ENCODE data around the gene CRYGD. TPM values are rescaled to one million over a fixed set of nuclear protein-coding genes. Genes with fewer than 3 reads are reported as not detected.

Gene CRYGD
- total and polyA plus RNA-seq, 2 of the 13 experiments (the other 11 are each of a cell fraction or from before 2014, with no cell fraction given) = not detected

DNA sequence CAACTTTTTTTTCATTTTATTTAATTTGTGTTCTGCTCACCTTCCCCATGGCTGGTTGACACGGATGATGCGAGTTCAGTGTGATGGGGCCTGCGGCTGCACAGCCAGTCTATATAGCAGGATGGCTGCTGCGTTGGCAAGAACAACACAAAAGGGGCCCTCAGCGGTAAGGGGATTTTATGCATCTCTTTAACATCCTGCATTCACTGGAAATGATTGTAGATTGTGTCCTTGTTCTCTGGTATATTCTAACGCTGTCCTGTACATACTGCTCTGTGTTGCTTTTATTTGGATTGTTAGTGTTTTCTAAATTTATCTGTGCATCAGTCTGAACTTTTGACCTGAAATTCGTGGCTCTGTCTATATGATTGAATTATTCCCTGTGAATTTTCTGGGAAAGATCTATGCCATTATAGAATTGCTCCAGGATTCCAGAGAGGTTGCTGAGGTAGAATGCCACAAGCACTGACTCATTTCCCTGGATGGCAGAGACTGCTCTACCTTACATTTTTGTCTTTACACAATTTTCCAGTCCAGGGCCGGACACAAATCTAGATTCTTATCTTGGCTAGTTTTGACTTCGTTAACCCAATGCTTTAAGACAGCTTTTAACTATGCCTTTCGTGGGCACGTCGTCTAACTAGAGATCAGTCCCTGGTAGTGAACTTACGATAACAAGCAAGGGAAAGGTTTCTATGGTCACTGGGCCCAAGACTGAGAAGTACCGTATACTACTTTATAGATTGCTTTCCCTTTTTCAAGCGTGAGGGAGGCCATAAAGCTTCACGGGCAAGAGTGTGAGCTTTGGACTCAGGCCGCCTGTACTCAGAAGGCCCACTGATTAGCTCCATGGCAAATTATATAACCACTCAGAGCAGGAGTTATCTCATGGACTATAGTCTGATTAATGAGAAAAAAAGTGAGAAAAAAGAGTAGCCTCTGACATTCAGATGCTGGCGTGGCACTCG lies 5.7 kb upstream of the CRYGD start, which contains the start of gene CRYGC (continued):
- no peak for TF ChIP-seq ZNF121 (CRISPR knock-in tag; IDR thresholded peaks at IDR 0.05)
- TF ChIP-seq, protein P1, sequence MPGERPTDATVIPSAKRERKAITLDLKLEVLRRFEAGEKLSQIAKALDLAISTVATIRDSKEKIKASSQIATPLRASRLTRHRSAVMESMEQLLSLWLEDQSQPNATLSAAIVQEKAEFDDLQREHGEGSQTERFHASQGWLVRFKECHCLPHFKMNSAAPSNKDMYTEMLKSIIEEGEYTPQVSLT (CRISPR knock-in tag; IDR thresholded peaks at IDR 0.05; ENCODE audit: borderline replicate concordance, low read depth) = no peak
- TF ChIP-seq ZNF180 (CRISPR knock-in tag; IDR thresholded peaks at IDR 0.05; ENCODE audit: borderline replicate concordance, low read depth) = no peak
- TF ChIP-seq, protein P2, sequence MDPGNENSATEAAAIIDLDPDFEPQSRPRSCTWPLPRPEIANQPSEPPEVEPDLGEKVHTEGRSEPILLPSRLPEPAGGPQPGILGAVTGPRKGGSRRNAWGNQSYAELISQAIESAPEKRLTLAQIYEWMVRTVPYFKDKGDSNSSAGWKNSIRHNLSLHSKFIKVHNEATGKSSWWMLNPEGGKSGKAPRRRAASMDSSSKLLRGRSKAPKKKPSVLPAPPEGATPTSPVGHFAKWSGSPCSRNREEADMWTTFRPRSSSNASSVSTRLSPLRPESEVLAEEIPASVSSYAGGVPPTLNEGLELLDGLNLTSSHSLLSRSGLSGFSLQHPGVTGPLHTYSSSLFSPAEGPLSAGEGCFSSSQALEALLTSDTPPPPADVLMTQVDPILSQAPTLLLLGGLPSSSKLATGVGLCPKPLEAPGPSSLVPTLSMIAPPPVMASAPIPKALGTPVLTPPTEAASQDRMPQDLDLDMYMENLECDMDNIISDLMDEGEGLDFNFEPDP (CRISPR knock-in tag; conservative IDR thresholded peaks at IDR 0.05) = no peak
- TF ChIP-seq, protein P3, sequence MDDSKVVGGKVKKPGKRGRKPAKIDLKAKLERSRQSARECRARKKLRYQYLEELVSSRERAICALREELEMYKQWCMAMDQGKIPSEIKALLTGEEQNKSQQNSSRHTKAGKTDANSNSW (CRISPR knock-in tag; IDR thresholded peaks at IDR 0.05; ENCODE audit: borderline replicate concordance) = no peak
- TF ChIP-seq BHLHE40 (IDR thresholded peaks at IDR 0.05; ENCODE audit: low read length) = 0 out of 2 replicates have a peak, but pooled peaks have one; percentile 4
- no peak for TF ChIP-seq MAF1 (CRISPR knock-in tag; IDR thresholded peaks at IDR 0.05; ENCODE audit: borderline replicate concordance)
- TF ChIP-seq, protein P4, sequence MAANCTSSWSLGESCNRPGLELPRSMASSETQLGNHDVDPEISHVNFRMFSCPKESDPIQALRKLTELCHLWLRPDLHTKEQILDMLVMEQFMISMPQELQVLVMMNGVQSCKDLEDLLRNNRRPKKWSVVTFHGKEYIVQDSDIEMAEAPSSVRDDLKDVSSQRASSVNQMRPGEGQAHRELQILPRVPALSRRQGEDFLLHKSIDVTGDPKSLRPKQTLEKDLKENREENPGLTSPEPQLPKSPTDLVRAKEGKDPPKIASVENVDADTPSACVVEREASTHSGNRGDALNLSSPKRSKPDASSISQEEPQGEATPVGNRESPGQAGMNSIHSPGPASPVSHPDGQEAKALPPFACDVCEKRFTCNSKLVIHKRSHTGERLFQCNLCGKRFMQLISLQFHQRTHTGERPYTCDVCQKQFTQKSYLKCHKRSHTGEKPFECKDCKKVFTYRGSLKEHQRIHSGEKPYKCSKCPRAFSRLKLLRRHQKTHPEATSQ (CRISPR knock-in tag; IDR thresholded peaks at IDR 0.05; ENCODE audit: borderline replicate concordance) = no peak
- TF ChIP-seq ISX (CRISPR knock-in tag; conservative IDR thresholded peaks at IDR 0.05) = no peak
- TF ChIP-seq, protein P5, sequence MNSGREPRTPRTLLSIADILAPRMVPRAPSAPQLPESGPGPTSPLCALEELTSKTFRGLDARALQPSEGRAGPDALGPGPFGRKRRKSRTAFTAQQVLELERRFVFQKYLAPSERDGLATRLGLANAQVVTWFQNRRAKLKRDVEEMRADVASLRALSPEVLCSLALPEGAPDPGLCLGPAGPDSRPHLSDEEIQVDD (CRISPR knock-in tag; IDR thresholded peaks at IDR 0.05; ENCODE audit: borderline replicate concordance) = no peak
- TF ChIP-seq, protein P6, sequence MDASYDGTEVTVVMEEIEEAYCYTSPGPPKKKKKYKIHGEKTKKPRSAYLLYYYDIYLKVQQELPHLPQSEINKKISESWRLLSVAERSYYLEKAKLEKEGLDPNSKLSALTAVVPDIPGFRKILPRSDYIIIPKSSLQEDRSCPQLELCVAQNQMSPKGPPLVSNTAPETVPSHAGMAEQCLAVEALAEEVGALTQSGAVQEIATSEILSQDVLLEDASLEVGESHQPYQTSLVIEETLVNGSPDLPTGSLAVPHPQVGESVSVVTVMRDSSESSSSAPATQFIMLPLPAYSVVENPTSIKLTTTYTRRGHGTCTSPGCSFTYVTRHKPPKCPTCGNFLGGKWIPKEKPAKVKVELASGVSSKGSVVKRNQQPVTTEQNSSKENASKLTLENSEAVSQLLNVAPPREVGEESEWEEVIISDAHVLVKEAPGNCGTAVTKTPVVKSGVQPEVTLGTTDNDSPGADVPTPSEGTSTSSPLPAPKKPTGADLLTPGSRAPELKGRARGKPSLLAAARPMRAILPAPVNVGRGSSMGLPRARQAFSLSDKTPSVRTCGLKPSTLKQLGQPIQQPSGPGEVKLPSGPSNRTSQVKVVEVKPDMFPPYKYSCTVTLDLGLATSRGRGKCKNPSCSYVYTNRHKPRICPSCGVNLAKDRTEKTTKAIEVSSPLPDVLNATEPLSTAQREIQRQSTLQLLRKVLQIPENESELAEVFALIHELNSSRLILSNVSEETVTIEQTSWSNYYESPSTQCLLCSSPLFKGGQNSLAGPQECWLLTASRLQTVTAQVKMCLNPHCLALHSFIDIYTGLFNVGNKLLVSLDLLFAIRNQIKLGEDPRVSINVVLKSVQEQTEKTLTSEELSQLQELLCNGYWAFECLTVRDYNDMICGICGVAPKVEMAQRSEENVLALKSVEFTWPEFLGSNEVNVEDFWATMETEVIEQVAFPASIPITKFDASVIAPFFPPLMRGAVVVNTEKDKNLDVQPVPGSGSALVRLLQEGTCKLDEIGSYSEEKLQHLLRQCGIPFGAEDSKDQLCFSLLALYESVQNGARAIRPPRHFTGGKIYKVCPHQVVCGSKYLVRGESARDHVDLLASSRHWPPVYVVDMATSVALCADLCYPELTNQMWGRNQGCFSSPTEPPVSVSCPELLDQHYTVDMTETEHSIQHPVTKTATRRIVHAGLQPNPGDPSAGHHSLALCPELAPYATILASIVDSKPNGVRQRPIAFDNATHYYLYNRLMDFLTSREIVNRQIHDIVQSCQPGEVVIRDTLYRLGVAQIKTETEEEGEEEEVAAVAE (CRISPR knock-in tag; IDR thresholded peaks at IDR 0.05; ENCODE audit: borderline replicate concordance) = peak; percentile 53; the same call in 1 of the 2 replicates
- TF ChIP-seq NFRKB (IDR thresholded peaks at IDR 0.05) = no peak
- no peak for TF ChIP-seq ZSCAN29 (CRISPR knock-in tag; conservative IDR thresholded peaks at IDR 0.05)
- no peak for TF ChIP-seq MBD4 (IDR thresholded peaks at IDR 0.05; ENCODE audit: borderline replicate concordance, low read length)
- 0 out of 2 replicates have a peak, but pooled peaks have one; percentile 72 for TF ChIP-seq ZNF205 (CRISPR knock-in tag; IDR thresholded peaks at IDR 0.05)
- TF ChIP-seq MYC (CRISPR knock-in tag; IDR thresholded peaks at IDR 0.05; ENCODE audit: borderline replicate concordance) = no peak
- TF ChIP-seq NFE2L1 (CRISPR knock-in tag; IDR thresholded peaks at IDR 0.05; ENCODE audit: borderline replicate concordance) = no peak
- no peak for TF ChIP-seq TAF15 (IDR thresholded peaks at IDR 0.05; ENCODE audit: low read depth, low read length, poor library complexity, severe bottlenecking)

Data from HepG2 (cell line).